ENCODE measurements around the gene NAP1L5. TPM values are rescaled to one million over a fixed set of nuclear protein-coding genes. Genes with fewer than 3 reads are reported as not detected.

The NAP1L5 gene
- total and polyA plus RNA-seq, 4 donors = 2.0 to 10.0 (median 2.9) TPM

DNA sequence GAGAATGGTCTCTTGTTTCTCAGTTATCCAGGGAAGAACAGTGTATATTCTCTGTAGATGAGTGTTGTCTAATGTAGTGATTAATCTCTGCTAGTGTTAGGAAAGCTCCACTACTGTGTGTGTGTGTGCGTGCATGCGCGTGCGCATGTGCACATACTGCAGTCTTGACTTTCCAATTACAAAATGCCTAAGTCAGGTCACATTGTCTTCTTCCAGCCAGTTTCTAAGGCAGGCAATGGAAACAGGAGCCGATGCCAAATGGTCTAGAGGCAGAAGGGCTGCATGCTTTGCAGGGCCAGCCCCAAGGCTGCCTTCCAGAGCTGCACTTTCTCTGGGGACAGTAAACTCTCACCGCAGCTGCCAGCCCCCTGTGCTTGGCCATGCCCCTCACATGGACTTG lies 30.5 kb upstream of the NAP1L5 start (continued):
- TF ChIP-seq HNF4G (IDR thresholded peaks at IDR 0.05) (no peak), RAD21 (IDR thresholded peaks at IDR 0.05) (no peak), NR2F2 (IDR thresholded peaks at IDR 0.05) (no peak), JUND (IDR thresholded peaks at IDR 0.05) (no peak), FOXA2 (IDR thresholded peaks at IDR 0.05) (no peak), GABPA (IDR thresholded peaks at IDR 0.05 in 1 of 2, conservative IDR thresholded peaks at IDR 0.05 in 1 of 2) (no peak), YY1 (IDR thresholded peaks at IDR 0.05) (no peak), RXRA (IDR thresholded peaks at IDR 0.05) (no peak), SP1 (IDR thresholded peaks at IDR 0.05) (no peak), HNF4A (conservative IDR thresholded peaks at IDR 0.05) (no peak)
- TF ChIP-seq, protein P1, sequence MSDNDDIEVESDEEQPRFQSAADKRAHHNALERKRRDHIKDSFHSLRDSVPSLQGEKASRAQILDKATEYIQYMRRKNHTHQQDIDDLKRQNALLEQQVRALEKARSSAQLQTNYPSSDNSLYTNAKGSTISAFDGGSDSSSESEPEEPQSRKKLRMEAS (IDR thresholded peaks at IDR 0.05) = no peak

DNA sequence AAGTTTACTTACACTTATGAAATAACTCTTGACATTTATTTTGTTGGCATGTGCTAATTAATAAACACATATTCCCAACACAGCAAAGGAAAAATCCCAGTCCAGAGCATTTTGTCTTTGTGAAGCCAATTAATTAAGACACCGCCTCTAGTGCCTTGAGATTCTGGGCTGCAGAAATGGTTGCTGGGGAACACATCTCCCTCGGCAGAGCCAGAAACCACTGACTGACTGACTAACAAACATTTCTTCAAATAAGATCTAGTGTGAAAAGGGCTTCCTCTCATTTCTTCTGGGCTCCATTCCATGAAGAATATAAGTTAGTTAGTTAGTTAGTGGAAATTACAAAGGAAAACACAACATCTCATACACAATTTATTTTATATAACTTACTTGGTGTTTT lies 28.4 kb upstream of the NAP1L5 start:
- H3K4me1 ChIP-seq (ENCODE audit: control insufficient read depth in 4 of 4, insufficient read depth in 4 of 4, low read length in 3 of 4) = peaks cover 3 to 5% (median 4%) of the 10 kb centered on the region in 4 donors
- WGBS = 97% methylated on average over 2 of the region's 2 CpGs
- H3K9me3 ChIP-seq (ENCODE audit: control insufficient read depth in 4 of 4, low read length in 3 of 4) = no peaks in the 10 kb centered on the region
- H3K27ac ChIP-seq (ENCODE audit: low read depth in 1 of 2, low read length in 2 of 2) = no peak overlapping the region
- no peak for DNase-seq (ENCODE audit: low spot score)
- peaks cover 8 to 46% (median 35%) of the 10 kb centered on the region in 4 donors for H3K36me3 ChIP-seq (ENCODE audit: control insufficient read depth in 4 of 4, insufficient read depth in 3 of 4, low read depth in 1 of 4, low read length in 3 of 4)
- H3K27me3 ChIP-seq (ENCODE audit: control insufficient read depth in 4 of 4, insufficient read depth in 4 of 4, low read length in 3 of 4) = no peaks in the 10 kb centered on the region
- no peak overlapping the region for H3K9ac ChIP-seq (ENCODE audit: low read depth in 1 of 2, low read length in 2 of 2)
- no peak overlapping the region for H3K4me3 ChIP-seq (ENCODE audit: low read depth in 1 of 3, low read length in 3 of 3)
- no peak for TF ChIP-seq RXRA (IDR thresholded peaks at IDR 0.05)
- no peak for TF ChIP-seq YY1 (IDR thresholded peaks at IDR 0.05)
- TF ChIP-seq FOXA2 (IDR thresholded peaks at IDR 0.05) = no peak
- TF ChIP-seq RAD21 (IDR thresholded peaks at IDR 0.05) = no peak

DNA sequence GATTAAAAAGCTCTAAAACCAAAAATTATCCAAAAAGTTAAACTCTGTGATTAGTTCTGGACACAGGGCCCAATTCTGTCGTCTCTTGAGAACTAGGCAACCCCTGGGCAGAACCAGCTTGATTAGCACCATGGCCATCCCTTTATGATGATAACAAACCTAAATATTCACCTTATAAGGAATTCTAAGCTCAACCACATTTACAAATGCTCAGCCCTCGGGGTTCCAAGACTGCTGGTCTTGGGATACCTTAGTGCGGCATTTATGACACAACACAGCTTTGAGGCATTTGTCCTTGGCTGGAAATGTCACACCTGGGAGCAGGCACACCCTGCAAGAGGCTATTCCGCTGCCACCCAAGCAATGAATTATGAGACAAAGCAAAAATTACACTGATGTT lies 27.5 kb upstream of the NAP1L5 start:
- no peak for DNase-seq (ENCODE audit: low spot score)
- peaks cover 4 to 10% (median 8%) of the 10 kb centered on the region in 4 donors for H3K4me1 ChIP-seq (ENCODE audit: control insufficient read depth in 4 of 4, insufficient read depth in 4 of 4, low read length in 3 of 4)
- H3K36me3 ChIP-seq (ENCODE audit: control insufficient read depth in 4 of 4, insufficient read depth in 3 of 4, low read depth in 1 of 4, low read length in 3 of 4) = peaks cover 8 to 40% (median 28%) of the 10 kb centered on the region in 4 donors
- WGBS = 95% methylated on average over 4 of the region's 4 CpGs
- no peak overlapping the region for H3K27ac ChIP-seq (ENCODE audit: low read depth in 1 of 2, low read length in 2 of 2)
- H3K9me3 ChIP-seq (ENCODE audit: control insufficient read depth in 4 of 4, low read length in 3 of 4) = no peaks in the 10 kb centered on the region
- no peaks in the 10 kb centered on the region for H3K27me3 ChIP-seq (ENCODE audit: control insufficient read depth in 4 of 4, insufficient read depth in 4 of 4, low read length in 3 of 4)
- no peak for TF ChIP-seq HNF4A (conservative IDR thresholded peaks at IDR 0.05)
- TF ChIP-seq, protein P1 (IDR thresholded peaks at IDR 0.05) = no peak
- TF ChIP-seq, protein P2, sequence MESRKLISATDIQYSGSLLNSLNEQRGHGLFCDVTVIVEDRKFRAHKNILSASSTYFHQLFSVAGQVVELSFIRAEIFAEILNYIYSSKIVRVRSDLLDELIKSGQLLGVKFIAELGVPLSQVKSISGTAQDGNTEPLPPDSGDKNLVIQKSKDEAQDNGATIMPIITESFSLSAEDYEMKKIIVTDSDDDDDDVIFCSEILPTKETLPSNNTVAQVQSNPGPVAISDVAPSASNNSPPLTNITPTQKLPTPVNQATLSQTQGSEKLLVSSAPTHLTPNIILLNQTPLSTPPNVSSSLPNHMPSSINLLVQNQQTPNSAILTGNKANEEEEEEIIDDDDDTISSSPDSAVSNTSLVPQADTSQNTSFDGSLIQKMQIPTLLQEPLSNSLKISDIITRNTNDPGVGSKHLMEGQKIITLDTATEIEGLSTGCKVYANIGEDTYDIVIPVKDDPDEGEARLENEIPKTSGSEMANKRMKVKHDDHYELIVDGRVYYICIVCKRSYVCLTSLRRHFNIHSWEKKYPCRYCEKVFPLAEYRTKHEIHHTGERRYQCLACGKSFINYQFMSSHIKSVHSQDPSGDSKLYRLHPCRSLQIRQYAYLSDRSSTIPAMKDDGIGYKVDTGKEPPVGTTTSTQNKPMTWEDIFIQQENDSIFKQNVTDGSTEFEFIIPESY (IDR thresholded peaks at IDR 0.05) = no peak
- no peak for TF ChIP-seq HNF4G (IDR thresholded peaks at IDR 0.05)
- TF ChIP-seq RXRA (IDR thresholded peaks at IDR 0.05) = no peak
- TF ChIP-seq, protein P3, sequence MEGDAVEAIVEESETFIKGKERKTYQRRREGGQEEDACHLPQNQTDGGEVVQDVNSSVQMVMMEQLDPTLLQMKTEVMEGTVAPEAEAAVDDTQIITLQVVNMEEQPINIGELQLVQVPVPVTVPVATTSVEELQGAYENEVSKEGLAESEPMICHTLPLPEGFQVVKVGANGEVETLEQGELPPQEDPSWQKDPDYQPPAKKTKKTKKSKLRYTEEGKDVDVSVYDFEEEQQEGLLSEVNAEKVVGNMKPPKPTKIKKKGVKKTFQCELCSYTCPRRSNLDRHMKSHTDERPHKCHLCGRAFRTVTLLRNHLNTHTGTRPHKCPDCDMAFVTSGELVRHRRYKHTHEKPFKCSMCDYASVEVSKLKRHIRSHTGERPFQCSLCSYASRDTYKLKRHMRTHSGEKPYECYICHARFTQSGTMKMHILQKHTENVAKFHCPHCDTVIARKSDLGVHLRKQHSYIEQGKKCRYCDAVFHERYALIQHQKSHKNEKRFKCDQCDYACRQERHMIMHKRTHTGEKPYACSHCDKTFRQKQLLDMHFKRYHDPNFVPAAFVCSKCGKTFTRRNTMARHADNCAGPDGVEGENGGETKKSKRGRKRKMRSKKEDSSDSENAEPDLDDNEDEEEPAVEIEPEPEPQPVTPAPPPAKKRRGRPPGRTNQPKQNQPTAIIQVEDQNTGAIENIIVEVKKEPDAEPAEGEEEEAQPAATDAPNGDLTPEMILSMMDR (IDR thresholded peaks at IDR 0.05; ENCODE audit: low read depth, low read length, missing input control) = no peak
- TF ChIP-seq TAF1 (conservative IDR thresholded peaks at IDR 0.05) = no peak
- no peak overlapping the region for H3K4me3 ChIP-seq (ENCODE audit: low read depth in 1 of 3, low read length in 3 of 3)
- no peak overlapping the region for H3K9ac ChIP-seq (ENCODE audit: low read depth in 1 of 2, low read length in 2 of 2)
